ENCODE measurements around the gene OTUD4.
A peak's percentile ranks its signal among the peaks of the same experiment; 100 is the strongest.
"Not testable (repeated sequence)": the region's sequence is repeated elsewhere in the genome, so short reads cannot be mapped to it uniquely, and the experiment has no call there.

OTUD4 gene

GRCh38 chr4:145189981-145190380 lies 9.6 kb upstream of the OTUD4 start:
- H3K4me1 ChIP-seq (ENCODE audit: control extremely low read depth in 1 of 4, control insufficient read depth in 4 of 4, insufficient read depth in 4 of 4, low read length in 3 of 4), result no peaks in the 10 kb centered on the region
- H3K27me3 ChIP-seq (replicated peaks in 2 of 5; ENCODE audit: control insufficient read depth in 4 of 5, insufficient read depth in 5 of 5, low read length in 4 of 5), result no peaks in the 10 kb centered on the region
- no peak for DNase-seq
- H3K4me3 ChIP-seq (ENCODE audit: control insufficient read depth in 1 of 7, extremely low read depth in 1 of 7, insufficient read depth in 4 of 7, low read depth in 2 of 7, low read length in 6 of 7), result no peak overlapping the region
- H3K27ac ChIP-seq (ENCODE audit: insufficient read depth in 1 of 2, low read depth in 1 of 2, low read length in 2 of 2, poor library complexity in 1 of 2, severe bottlenecking in 2 of 2), result no peak overlapping the region
- no CpG with 5 or more reads among the region's 3 CpGs for WGBS (ENCODE audit: insufficient coverage)
- ChIA-PET POLR2A (no interaction called here), CTCF (no interaction called here)
- H3K9me3 ChIP-seq (ENCODE audit: control extremely low read depth in 1 of 5, control insufficient read depth in 4 of 5, insufficient read depth in 2 of 5, low read depth in 1 of 5, low read length in 4 of 5), result no peaks in the 10 kb centered on the region
- H3K36me3 ChIP-seq (ENCODE audit: control insufficient read depth in 4 of 4, insufficient read depth in 4 of 4, low read length in 3 of 4), result no peaks in the 10 kb centered on the region

GRCh38 chr4:145186729-145187128 lies 6.3 kb upstream of the OTUD4 start:
- CTCF ChIA-PET, result no interaction called here
- H3K4me3 ChIP-seq (ENCODE audit: control insufficient read depth in 1 of 7, extremely low read depth in 1 of 7, insufficient read depth in 4 of 7, low read depth in 2 of 7, low read length in 6 of 7), result no peak overlapping the region
- H3K9me3 ChIP-seq (ENCODE audit: control extremely low read depth in 1 of 5, control insufficient read depth in 4 of 5, insufficient read depth in 2 of 5, low read depth in 1 of 5, low read length in 4 of 5), result no peaks in the 10 kb centered on the region
- no peak for DNase-seq
- H3K27ac ChIP-seq (ENCODE audit: insufficient read depth in 1 of 2, low read depth in 1 of 2, low read length in 2 of 2, poor library complexity in 1 of 2, severe bottlenecking in 2 of 2), result no peak overlapping the region
- WGBS (ENCODE audit: insufficient coverage), result 100% methylated on average over 1 of the region's 3 CpGs
- POLR2A ChIA-PET, result interaction anchor here (0.6 kb wide), 1 partner anchor 17 kb away, joined by 3 read pairs; no protein-coding TSS in a partner anchor
- H3K36me3 ChIP-seq (ENCODE audit: control insufficient read depth in 4 of 4, insufficient read depth in 4 of 4, low read length in 3 of 4), result no peaks in the 10 kb centered on the region
- peaks cover 0 to 3% (median 0%) of the 10 kb centered on the region in 4 experiments for H3K4me1 ChIP-seq (ENCODE audit: control extremely low read depth in 1 of 4, control insufficient read depth in 4 of 4, insufficient read depth in 4 of 4, low read length in 3 of 4)
- no peaks in the 10 kb centered on the region for H3K27me3 ChIP-seq (replicated peaks in 2 of 5; ENCODE audit: control insufficient read depth in 4 of 5, insufficient read depth in 5 of 5, low read length in 4 of 5)

- no peaks in the 10 kb centered on the region for H3K27me3 ChIP-seq (replicated peaks in 2 of 5; ENCODE audit: control insufficient read depth in 4 of 5, insufficient read depth in 5 of 5, low read length in 4 of 5)
- H3K4me3 ChIP-seq (ENCODE audit: control insufficient read depth in 1 of 7, extremely low read depth in 1 of 7, insufficient read depth in 4 of 7, low read depth in 2 of 7, low read length in 6 of 7), result no peak overlapping the region
- no peaks in the 10 kb centered on the region for H3K36me3 ChIP-seq (ENCODE audit: control insufficient read depth in 4 of 4, insufficient read depth in 4 of 4, low read length in 3 of 4)
- CTCF ChIA-PET, result interaction anchor here (1.1 to 1.9 kb wide), 2 partner anchors 335 to 374 kb away, joined by 4 to 6 read pairs; no protein-coding TSS in a partner anchor
- no CpG with 5 or more reads among the region's 2 CpGs for WGBS (ENCODE audit: insufficient coverage)
- DNase-seq, result no peak
- H3K4me1 ChIP-seq (ENCODE audit: control extremely low read depth in 1 of 4, control insufficient read depth in 4 of 4, insufficient read depth in 4 of 4, low read length in 3 of 4), result peaks cover 6 to 13% (median 11%) of the 10 kb centered on the region in 4 experiments
- POLR2A ChIA-PET, result no interaction called here
- H3K27ac ChIP-seq (ENCODE audit: insufficient read depth in 1 of 2, low read depth in 1 of 2, low read length in 2 of 2, poor library complexity in 1 of 2, severe bottlenecking in 2 of 2), result no peak overlapping the region
- H3K9me3 ChIP-seq (ENCODE audit: control extremely low read depth in 1 of 5, control insufficient read depth in 4 of 5, insufficient read depth in 2 of 5, low read depth in 1 of 5, low read length in 4 of 5), result no peaks in the 10 kb centered on the region
Observed at GRCh38 chr4:145183581-145183980, 3.2 kb upstream of the OTUD4 start.

GRCh38 chr4:145183023-145183422 lies 2.6 kb upstream of the OTUD4 start:
- Histone ChIP-seq H3K4me3 (ENCODE audit: control insufficient read depth in 1 of 7, extremely low read depth in 1 of 7, insufficient read depth in 4 of 7, low read depth in 2 of 7, low read length in 6 of 7) (no peak overlapping the region), H3K4me1 (ENCODE audit: control extremely low read depth in 1 of 4, control insufficient read depth in 4 of 4, insufficient read depth in 4 of 4, low read length in 3 of 4) (peaks cover 10 to 19% (median 16%) of the 10 kb centered on the region in 4 experiments), H3K36me3 (ENCODE audit: control insufficient read depth in 4 of 4, insufficient read depth in 4 of 4, low read length in 3 of 4) (no peaks in the 10 kb centered on the region), H3K27me3 (replicated peaks in 2 of 5; ENCODE audit: control insufficient read depth in 4 of 5, insufficient read depth in 5 of 5, low read length in 4 of 5) (no peaks in the 10 kb centered on the region), H3K9me3 (ENCODE audit: control extremely low read depth in 1 of 5, control insufficient read depth in 4 of 5, insufficient read depth in 2 of 5, low read depth in 1 of 5, low read length in 4 of 5) (no peaks in the 10 kb centered on the region), H3K27ac (ENCODE audit: insufficient read depth in 1 of 2, low read depth in 1 of 2, low read length in 2 of 2, poor library complexity in 1 of 2, severe bottlenecking in 2 of 2) (no peak overlapping the region)
- ChIA-PET POLR2A (no interaction called here), CTCF (interaction anchor here (0.6 to 1.9 kb wide), 3 partner anchors 49 to 374 kb away, joined by 3 to 6 read pairs (median 3); no protein-coding TSS in a partner anchor)
- no peak for DNase-seq
- WGBS (ENCODE audit: insufficient coverage), result 100% methylated on average over 2 of the region's 2 CpGs

- no peak for DNase-seq
- CTCF ChIA-PET, result interaction anchor here (0.6 to 1.1 kb wide), 4 partner anchors 24 to 433 kb away, joined by 3 to 4 read pairs (median 3); no protein-coding TSS in a partner anchor
- Histone ChIP-seq H3K4me3 (ENCODE audit: control insufficient read depth in 1 of 7, extremely low read depth in 1 of 7, insufficient read depth in 4 of 7, low read depth in 2 of 7, low read length in 6 of 7) (no peak overlapping the region), H3K4me1 (ENCODE audit: control extremely low read depth in 1 of 4, control insufficient read depth in 4 of 4, insufficient read depth in 4 of 4, low read length in 3 of 4) (peaks cover 17 to 27% (median 24%) of the 10 kb centered on the region in 4 experiments), H3K36me3 (ENCODE audit: control insufficient read depth in 4 of 4, insufficient read depth in 4 of 4, low read length in 3 of 4) (no peaks in the 10 kb centered on the region), H3K9me3 (ENCODE audit: control extremely low read depth in 1 of 5, control insufficient read depth in 4 of 5, insufficient read depth in 2 of 5, low read depth in 1 of 5, low read length in 4 of 5) (no peaks in the 10 kb centered on the region), H3K27me3 (replicated peaks in 2 of 5; ENCODE audit: control insufficient read depth in 4 of 5, insufficient read depth in 5 of 5, low read length in 4 of 5) (no peaks in the 10 kb centered on the region), H3K27ac (ENCODE audit: insufficient read depth in 1 of 2, low read depth in 1 of 2, low read length in 2 of 2, poor library complexity in 1 of 2, severe bottlenecking in 2 of 2) (no peak overlapping the region)
- POLR2A ChIA-PET, result no interaction called here
- 100% methylated on average over 1 of the region's 2 CpGs for WGBS (ENCODE audit: insufficient coverage)
Observed at GRCh38 chr4:145182222-145182621, 1.8 kb upstream of the OTUD4 start.

GRCh38 chr4:145181091-145181501 lies 707 bp upstream of the OTUD4 start:
- H3K36me3 ChIP-seq (ENCODE audit: control insufficient read depth in 4 of 4, insufficient read depth in 4 of 4, low read length in 3 of 4), result no peaks in the 10 kb centered on the region
- POLR2A ChIA-PET, result interaction anchor here (0.6 kb wide), 1 partner anchor 645 kb away, joined by 4 read pairs; no protein-coding TSS in a partner anchor
- DNase-seq, result no peak
- H3K27me3 ChIP-seq (replicated peaks in 2 of 5; ENCODE audit: control insufficient read depth in 4 of 5, insufficient read depth in 5 of 5, low read length in 4 of 5), result no peaks in the 10 kb centered on the region
- H3K4me1 ChIP-seq (ENCODE audit: control extremely low read depth in 1 of 4, control insufficient read depth in 4 of 4, insufficient read depth in 4 of 4, low read length in 3 of 4), result peaks cover 25 to 35% (median 32%) of the 10 kb centered on the region in 4 experiments
- peak overlapping the region; percentile 76 to 95 (median 83) for H3K4me3 ChIP-seq (ENCODE audit: control insufficient read depth in 1 of 7, extremely low read depth in 1 of 7, insufficient read depth in 4 of 7, low read depth in 2 of 7, low read length in 6 of 7)
- CTCF ChIA-PET, result interaction anchor here (0.7 kb wide), 1 partner anchor 36 kb away, joined by 3 read pairs; no protein-coding TSS in a partner anchor
- WGBS (ENCODE audit: insufficient coverage), result 0% methylated on average over 3 of the region's 7 CpGs
- peak overlapping the region; percentile 74 to 87 for H3K27ac ChIP-seq (ENCODE audit: insufficient read depth in 1 of 2, low read depth in 1 of 2, low read length in 2 of 2, poor library complexity in 1 of 2, severe bottlenecking in 2 of 2)
- H3K9me3 ChIP-seq (ENCODE audit: control extremely low read depth in 1 of 5, control insufficient read depth in 4 of 5, insufficient read depth in 2 of 5, low read depth in 1 of 5, low read length in 4 of 5), result no peaks in the 10 kb centered on the region

- H3K9me3 ChIP-seq (ENCODE audit: control extremely low read depth in 1 of 5, control insufficient read depth in 4 of 5, insufficient read depth in 2 of 5, low read depth in 1 of 5, low read length in 4 of 5); H3K36me3 ChIP-seq (ENCODE audit: control insufficient read depth in 4 of 4, insufficient read depth in 4 of 4, low read length in 3 of 4); H3K27me3 ChIP-seq (replicated peaks in 2 of 5; ENCODE audit: control insufficient read depth in 4 of 5, insufficient read depth in 5 of 5, low read length in 4 of 5); DNase-seq; POLR2A ChIA-PET: not testable (repeated sequence)
- Histone ChIP-seq H3K4me1 (ENCODE audit: control extremely low read depth in 1 of 4, control insufficient read depth in 4 of 4, insufficient read depth in 4 of 4, low read length in 3 of 4) (peaks cover 28 to 35% (median 32%) of the 10 kb centered on the region in 4 experiments), H3K4me3 (ENCODE audit: control insufficient read depth in 1 of 7, extremely low read depth in 1 of 7, insufficient read depth in 4 of 7, low read depth in 2 of 7, low read length in 6 of 7) (peak overlapping the region; percentile 63 to 95 (median 82)), H3K27ac (ENCODE audit: insufficient read depth in 1 of 2, low read depth in 1 of 2, low read length in 2 of 2, poor library complexity in 1 of 2, severe bottlenecking in 2 of 2) (peak overlapping the region; percentile 76 to 94)
- CTCF ChIA-PET, result interaction anchor here (2.2 kb wide), 1 partner anchor 430 kb away, joined by 5 read pairs; no protein-coding TSS in a partner anchor
- 0% methylated on average over 24 of the region's 57 CpGs for WGBS (ENCODE audit: insufficient coverage)
Observed at GRCh38 chr4:145179861-145180297, 510 bp downstream of the OTUD4 start.
